H1 (cell line): ENCODE measurements around the gene NLRP11.

ENCODE experiments used
- CBX5 ChIP-seq: fragments of 300-800, 300-1000 bp; sonication (generic); IDR thresholded peaks from 2 replicates; pipeline ENCODE4 v1.7.1; 2016; ENCODE audit warnings: antibody characterized with exemption, low read length, low read depth
- JUN ChIP-seq: IDR thresholded peaks from 2 replicates; pipeline ENCODE4 v1.6.1; 2011; ENCODE audit warnings: low read depth, mild to moderate bottlenecking, improper control_type of control experiment, low read length
- MAFK ChIP-seq: IDR thresholded peaks from 2 replicates; pipeline ENCODE4 v1.6.1; 2012; ENCODE audit warnings: low read depth, mild to moderate bottlenecking, improper control_type of control experiment, low read length
- POLR2A ChIP-seq, 2 experiments: IDR thresholded peaks; 1 replicate in 1 of 2; 2 replicates in 1 of 2; pipeline ENCODE4 v1.6.1; 2011; ENCODE audit warnings: low read depth in 2 of 2, low read length in 2 of 2, mild to moderate bottlenecking in 2 of 2; ENCODE audit errors: control extremely low read depth in 1 of 2
- RXRA ChIP-seq: IDR thresholded peaks from 2 replicates; pipeline ENCODE4 v1.6.1; 2011; ENCODE audit warnings: low read depth, mild to moderate bottlenecking, low read length, moderate library complexity; ENCODE audit not compliant: insufficient read depth
- SIX5 ChIP-seq: IDR thresholded peaks from 2 replicates; pipeline ENCODE4 v1.6.1; 2011; ENCODE audit warnings: mild to moderate bottlenecking, low read depth, low read length
- SUZ12 ChIP-seq: fragments of 200-600 bp; sonication (generic); IDR thresholded peaks from 2 replicates; pipeline ENCODE4 v1.6.1; 2012; ENCODE audit warnings: mild to moderate bottlenecking, inconsistent platforms, low read length, moderate library complexity, mixed read lengths
- TAF1 ChIP-seq: IDR thresholded peaks from 2 replicates; pipeline ENCODE4 v1.6.1; 2011; ENCODE audit warnings: mild to moderate bottlenecking, low read depth, low read length
- TEAD4 ChIP-seq: IDR thresholded peaks from 2 replicates; pipeline ENCODE4 v1.6.1; 2012; ENCODE audit warnings: low read depth, low read length, inconsistent platforms, mixed read lengths
- TF ChIP-seq, protein P1 (sequence below), 3 experiments: IDR thresholded peaks; 1 replicate in 2 of 3; 2 replicates in 1 of 3; pipeline versions ENCODE4 v1.5.1 to v1.6.1; 2011; ENCODE audit warnings: low read length in 3 of 3, mild to moderate bottlenecking in 3 of 3, inconsistent platforms in 2 of 3, low read depth in 1 of 3, moderate library complexity in 1 of 3; ENCODE audit not compliant: insufficient read depth in 1 of 3; ENCODE audit errors: control extremely low read depth in 1 of 3
- TF ChIP-seq, protein P2 (sequence below): IDR thresholded peaks from 2 replicates; pipeline ENCODE4 v1.6.1; 2012; ENCODE audit warnings: low read length, inconsistent platforms

DNA sequence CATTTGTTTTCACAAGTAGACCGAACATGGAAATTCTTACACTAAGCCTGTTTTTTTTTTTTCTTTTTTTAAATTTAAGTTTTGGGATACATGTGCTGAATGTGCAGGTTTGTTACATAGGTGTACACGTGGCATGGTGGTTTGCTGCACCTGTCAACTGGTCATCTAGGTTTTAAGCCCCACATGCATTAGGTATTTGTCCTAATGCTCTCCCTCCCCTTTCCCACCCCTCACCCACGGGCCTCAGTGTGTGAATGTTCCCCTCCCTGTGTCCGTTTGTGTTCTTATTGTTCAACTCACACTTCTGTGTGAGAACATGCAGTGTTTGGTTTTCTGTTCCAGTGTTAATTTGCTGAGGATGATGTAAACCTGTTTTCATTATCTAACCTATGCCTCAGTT is 7.1 kb upstream of the NLRP11 start:
- TF ChIP-seq, protein P1, sequence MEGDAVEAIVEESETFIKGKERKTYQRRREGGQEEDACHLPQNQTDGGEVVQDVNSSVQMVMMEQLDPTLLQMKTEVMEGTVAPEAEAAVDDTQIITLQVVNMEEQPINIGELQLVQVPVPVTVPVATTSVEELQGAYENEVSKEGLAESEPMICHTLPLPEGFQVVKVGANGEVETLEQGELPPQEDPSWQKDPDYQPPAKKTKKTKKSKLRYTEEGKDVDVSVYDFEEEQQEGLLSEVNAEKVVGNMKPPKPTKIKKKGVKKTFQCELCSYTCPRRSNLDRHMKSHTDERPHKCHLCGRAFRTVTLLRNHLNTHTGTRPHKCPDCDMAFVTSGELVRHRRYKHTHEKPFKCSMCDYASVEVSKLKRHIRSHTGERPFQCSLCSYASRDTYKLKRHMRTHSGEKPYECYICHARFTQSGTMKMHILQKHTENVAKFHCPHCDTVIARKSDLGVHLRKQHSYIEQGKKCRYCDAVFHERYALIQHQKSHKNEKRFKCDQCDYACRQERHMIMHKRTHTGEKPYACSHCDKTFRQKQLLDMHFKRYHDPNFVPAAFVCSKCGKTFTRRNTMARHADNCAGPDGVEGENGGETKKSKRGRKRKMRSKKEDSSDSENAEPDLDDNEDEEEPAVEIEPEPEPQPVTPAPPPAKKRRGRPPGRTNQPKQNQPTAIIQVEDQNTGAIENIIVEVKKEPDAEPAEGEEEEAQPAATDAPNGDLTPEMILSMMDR (IDR thresholded peaks at IDR 0.05; ENCODE audit: control extremely low read depth in 1 of 3, insufficient read depth in 1 of 3, low read depth in 1 of 3, low read length in 3 of 3): no peak
- TF ChIP-seq TAF1 (no peak), JUN (no peak), SUZ12 (no peak), RXRA (no peak), CBX5 (no peak), MAFK (no peak), TEAD4 (no peak), POLR2A (IDR thresholded peaks at IDR 0.05; ENCODE audit: control extremely low read depth in 1 of 2, low read depth in 2 of 2, low read length in 2 of 2) (no peak), SIX5 (no peak)
- TF ChIP-seq, protein P2, sequence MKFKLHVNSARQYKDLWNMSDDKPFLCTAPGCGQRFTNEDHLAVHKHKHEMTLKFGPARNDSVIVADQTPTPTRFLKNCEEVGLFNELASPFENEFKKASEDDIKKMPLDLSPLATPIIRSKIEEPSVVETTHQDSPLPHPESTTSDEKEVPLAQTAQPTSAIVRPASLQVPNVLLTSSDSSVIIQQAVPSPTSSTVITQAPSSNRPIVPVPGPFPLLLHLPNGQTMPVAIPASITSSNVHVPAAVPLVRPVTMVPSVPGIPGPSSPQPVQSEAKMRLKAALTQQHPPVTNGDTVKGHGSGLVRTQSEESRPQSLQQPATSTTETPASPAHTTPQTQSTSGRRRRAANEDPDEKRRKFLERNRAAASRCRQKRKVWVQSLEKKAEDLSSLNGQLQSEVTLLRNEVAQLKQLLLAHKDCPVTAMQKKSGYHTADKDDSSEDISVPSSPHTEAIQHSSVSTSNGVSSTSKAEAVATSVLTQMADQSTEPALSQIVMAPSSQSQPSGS: no peak
